ENCODE measurements around the gene PEDS1.
"Not testable (repeated sequence)": the region's sequence is repeated elsewhere in the genome, so short reads cannot be mapped to it uniquely, and the experiment has no call there.

Gene PEDS1

GRCh38 chr20:50113420-50114224 lies 39.9 kb downstream of the PEDS1 start:
- no peak for DNase-seq (ENCODE audit: low read depth, low spot score)

GRCh38 chr20:50112512-50113419 lies 40.8 kb downstream of the PEDS1 start, which contains the start of gene UBE2V1:
Gene UBE2V1, minus strand, starts transcription at chr20:50113150. Its CDS starts 22 bp downstream, at chr20:50113128.
- peak; percentile 96 for DNase-seq (ENCODE audit: low read depth, low spot score)

- DNase-seq (ENCODE audit: low read depth, low spot score), result no peak
Measured at GRCh38 chr20:50111829-50112495, 41.6 kb downstream of the PEDS1 start.

GRCh38 chr20:50111120-50111828 lies 42.2 kb downstream of the PEDS1 start:
- DNase-seq (ENCODE audit: low read depth, low spot score), result peak; percentile 71

GRCh38 chr20:50110141-50111047 lies 43.1 kb downstream of the PEDS1 start:
- peak; percentile 52 for DNase-seq (ENCODE audit: low read depth, low spot score)

GRCh38 chr20:50108556-50109235 lies 44.8 kb downstream of the PEDS1 start:
- DNase-seq (ENCODE audit: low read depth, low spot score), result no peak

- DNase-seq (ENCODE audit: low read depth, low spot score), result no peak
Measured at GRCh38 chr20:50107796-50108331, 45.7 kb downstream of the PEDS1 start.

GRCh38 chr20:50107086-50107660 lies 46.4 kb downstream of the PEDS1 start:
- peak; percentile 41 for DNase-seq (ENCODE audit: low read depth, low spot score)

GRCh38 chr20:50106669-50107068 lies 46.9 kb downstream of the PEDS1 start:
- DNase-seq (ENCODE audit: low read depth, low spot score), result not testable (repeated sequence)
